Measurements from ENCODE around the gene MAB21L2.

GRCh38 chr4:150632639-150633038 is 50.7 kb downstream of the MAB21L2 start:
- TF ChIP-seq EP300 (conservative IDR thresholded peaks at IDR 0.05; ENCODE audit: poor library complexity, severe bottlenecking) = no peak
- TF ChIP-seq POLR2AphosphoS5 (IDR thresholded peaks at IDR 0.05) = no peak
- TF ChIP-seq, protein P1, sequence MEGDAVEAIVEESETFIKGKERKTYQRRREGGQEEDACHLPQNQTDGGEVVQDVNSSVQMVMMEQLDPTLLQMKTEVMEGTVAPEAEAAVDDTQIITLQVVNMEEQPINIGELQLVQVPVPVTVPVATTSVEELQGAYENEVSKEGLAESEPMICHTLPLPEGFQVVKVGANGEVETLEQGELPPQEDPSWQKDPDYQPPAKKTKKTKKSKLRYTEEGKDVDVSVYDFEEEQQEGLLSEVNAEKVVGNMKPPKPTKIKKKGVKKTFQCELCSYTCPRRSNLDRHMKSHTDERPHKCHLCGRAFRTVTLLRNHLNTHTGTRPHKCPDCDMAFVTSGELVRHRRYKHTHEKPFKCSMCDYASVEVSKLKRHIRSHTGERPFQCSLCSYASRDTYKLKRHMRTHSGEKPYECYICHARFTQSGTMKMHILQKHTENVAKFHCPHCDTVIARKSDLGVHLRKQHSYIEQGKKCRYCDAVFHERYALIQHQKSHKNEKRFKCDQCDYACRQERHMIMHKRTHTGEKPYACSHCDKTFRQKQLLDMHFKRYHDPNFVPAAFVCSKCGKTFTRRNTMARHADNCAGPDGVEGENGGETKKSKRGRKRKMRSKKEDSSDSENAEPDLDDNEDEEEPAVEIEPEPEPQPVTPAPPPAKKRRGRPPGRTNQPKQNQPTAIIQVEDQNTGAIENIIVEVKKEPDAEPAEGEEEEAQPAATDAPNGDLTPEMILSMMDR (IDR thresholded peaks at IDR 0.05; ENCODE audit: poor library complexity, severe bottlenecking) = no peak
- TF ChIP-seq, protein P2, sequence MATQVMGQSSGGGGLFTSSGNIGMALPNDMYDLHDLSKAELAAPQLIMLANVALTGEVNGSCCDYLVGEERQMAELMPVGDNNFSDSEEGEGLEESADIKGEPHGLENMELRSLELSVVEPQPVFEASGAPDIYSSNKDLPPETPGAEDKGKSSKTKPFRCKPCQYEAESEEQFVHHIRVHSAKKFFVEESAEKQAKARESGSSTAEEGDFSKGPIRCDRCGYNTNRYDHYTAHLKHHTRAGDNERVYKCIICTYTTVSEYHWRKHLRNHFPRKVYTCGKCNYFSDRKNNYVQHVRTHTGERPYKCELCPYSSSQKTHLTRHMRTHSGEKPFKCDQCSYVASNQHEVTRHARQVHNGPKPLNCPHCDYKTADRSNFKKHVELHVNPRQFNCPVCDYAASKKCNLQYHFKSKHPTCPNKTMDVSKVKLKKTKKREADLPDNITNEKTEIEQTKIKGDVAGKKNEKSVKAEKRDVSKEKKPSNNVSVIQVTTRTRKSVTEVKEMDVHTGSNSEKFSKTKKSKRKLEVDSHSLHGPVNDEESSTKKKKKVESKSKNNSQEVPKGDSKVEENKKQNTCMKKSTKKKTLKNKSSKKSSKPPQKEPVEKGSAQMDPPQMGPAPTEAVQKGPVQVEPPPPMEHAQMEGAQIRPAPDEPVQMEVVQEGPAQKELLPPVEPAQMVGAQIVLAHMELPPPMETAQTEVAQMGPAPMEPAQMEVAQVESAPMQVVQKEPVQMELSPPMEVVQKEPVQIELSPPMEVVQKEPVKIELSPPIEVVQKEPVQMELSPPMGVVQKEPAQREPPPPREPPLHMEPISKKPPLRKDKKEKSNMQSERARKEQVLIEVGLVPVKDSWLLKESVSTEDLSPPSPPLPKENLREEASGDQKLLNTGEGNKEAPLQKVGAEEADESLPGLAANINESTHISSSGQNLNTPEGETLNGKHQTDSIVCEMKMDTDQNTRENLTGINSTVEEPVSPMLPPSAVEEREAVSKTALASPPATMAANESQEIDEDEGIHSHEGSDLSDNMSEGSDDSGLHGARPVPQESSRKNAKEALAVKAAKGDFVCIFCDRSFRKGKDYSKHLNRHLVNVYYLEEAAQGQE (IDR thresholded peaks at IDR 0.05; ENCODE audit: borderline replicate concordance) = no peak
- no peak for TF ChIP-seq EZH2 (IDR thresholded peaks at IDR 0.05; ENCODE audit: borderline replicate concordance, insufficient read depth, low read length, poor library complexity, severe bottlenecking)
- TF ChIP-seq RAD21 (conservative IDR thresholded peaks at IDR 0.05) = no peak
- TF ChIP-seq MXI1 (conservative IDR thresholded peaks at IDR 0.05; ENCODE audit: poor library complexity, severe bottlenecking) = no peak
- TF ChIP-seq TAF1 (IDR thresholded peaks at IDR 0.05; ENCODE audit: low read depth) = no peak

Data from neural cell (in vitro differentiated cells).